ENCODE measurements around the gene CNGB1.
"Not testable (repeated sequence)": the region's sequence is repeated elsewhere in the genome, so short reads cannot be mapped to it uniquely, and the experiment has no call there.

The CNGB1 gene

DNA sequence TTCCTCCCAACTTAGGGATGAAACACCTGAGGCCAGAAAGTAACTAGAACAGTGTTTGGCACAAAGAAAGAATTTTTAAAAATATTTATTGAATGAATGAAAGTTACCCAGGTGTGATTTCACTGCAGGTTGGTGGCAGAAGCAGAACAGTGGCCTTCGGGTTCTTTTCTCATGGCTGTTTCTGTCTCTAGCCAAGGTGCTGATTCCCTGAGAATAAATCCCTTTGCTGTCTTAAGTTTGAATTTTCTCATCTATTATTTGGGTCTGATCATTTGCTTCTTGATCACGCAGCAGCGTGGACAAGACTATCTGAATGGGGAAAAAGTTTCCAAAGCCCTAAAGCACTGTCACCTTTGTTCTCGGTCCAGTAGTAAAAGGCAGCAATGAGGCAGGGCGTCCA lies 95.6 kb downstream of the CNGB1 start:
- DNase-seq (ENCODE audit: extremely low spot score): no peak
- TF ChIP-seq, protein P1, sequence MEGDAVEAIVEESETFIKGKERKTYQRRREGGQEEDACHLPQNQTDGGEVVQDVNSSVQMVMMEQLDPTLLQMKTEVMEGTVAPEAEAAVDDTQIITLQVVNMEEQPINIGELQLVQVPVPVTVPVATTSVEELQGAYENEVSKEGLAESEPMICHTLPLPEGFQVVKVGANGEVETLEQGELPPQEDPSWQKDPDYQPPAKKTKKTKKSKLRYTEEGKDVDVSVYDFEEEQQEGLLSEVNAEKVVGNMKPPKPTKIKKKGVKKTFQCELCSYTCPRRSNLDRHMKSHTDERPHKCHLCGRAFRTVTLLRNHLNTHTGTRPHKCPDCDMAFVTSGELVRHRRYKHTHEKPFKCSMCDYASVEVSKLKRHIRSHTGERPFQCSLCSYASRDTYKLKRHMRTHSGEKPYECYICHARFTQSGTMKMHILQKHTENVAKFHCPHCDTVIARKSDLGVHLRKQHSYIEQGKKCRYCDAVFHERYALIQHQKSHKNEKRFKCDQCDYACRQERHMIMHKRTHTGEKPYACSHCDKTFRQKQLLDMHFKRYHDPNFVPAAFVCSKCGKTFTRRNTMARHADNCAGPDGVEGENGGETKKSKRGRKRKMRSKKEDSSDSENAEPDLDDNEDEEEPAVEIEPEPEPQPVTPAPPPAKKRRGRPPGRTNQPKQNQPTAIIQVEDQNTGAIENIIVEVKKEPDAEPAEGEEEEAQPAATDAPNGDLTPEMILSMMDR (IDR thresholded peaks at IDR 0.05; ENCODE audit: control extremely low read depth, extremely low read depth, low read depth, missing control alignments): no peak
- POLR2A ChIA-PET: no interaction called here
- CTCF ChIA-PET: no interaction called here

GRCh38 chr16:57873218-57873617 lies 97.7 kb downstream of the CNGB1 start:
- ChIA-PET POLR2A (no interaction called here), CTCF (no interaction called here)
- TF ChIP-seq, protein P1 (IDR thresholded peaks at IDR 0.05; ENCODE audit: control extremely low read depth, extremely low read depth, low read depth, missing control alignments): no peak
- DNase-seq (ENCODE audit: extremely low spot score): no peak

GRCh38 chr16:57872764-57873163 lies 98.2 kb downstream of the CNGB1 start:
- CTCF ChIA-PET; DNase-seq (ENCODE audit: extremely low spot score); POLR2A ChIA-PET: not testable (repeated sequence)

- TF ChIP-seq, protein P1 (IDR thresholded peaks at IDR 0.05; ENCODE audit: control extremely low read depth, extremely low read depth, low read depth, missing control alignments): no peak
- ChIA-PET CTCF (interaction anchor here (0.8 kb wide), 1 partner anchor 27 kb away, joined by 3 read pairs; no protein-coding TSS in a partner anchor), POLR2A (no interaction called here)
- no peak for DNase-seq (ENCODE audit: extremely low spot score)
These were observed 99.5 kb downstream of the CNGB1 start for GRCh38 chr16:57871456-57871855.

DNA sequence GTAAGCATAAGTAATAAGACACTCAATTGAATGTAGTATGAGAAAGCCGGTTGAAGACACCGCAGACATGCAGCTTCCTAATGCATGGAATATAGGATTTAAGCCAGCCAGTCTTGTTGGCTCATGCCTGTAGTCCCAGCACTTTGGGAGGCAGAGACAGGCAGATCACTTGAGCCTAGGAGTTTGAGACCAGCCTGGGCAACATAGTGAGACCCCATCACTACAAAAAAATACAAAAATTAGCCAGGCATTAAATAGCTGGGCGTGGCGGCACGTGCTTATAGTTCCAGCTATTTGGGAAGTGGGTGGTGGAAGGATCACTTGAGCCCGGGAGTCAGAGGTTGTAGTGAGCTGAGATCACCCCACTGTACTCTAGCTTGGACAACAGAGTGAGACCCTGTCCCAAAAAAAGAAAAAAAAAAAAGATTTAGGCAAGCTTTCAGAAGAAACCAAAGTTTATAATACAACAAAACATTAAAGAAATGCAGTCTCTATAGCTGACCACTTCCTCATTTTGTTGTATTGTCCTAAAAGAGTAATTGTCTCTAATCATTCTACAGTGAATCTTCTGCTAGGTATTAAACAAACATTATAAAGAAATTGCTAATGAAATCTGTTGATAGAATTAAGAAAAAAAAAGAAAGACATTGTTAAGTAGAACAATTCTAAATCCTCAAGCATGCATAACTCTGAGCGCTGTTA lies 100.0 kb downstream of the CNGB1 start:
- TF ChIP-seq, protein P1 (IDR thresholded peaks at IDR 0.05; ENCODE audit: control extremely low read depth, extremely low read depth, low read depth, missing control alignments): no peak
- CTCF ChIA-PET: interaction anchor here (0.8 kb wide), 1 partner anchor 28 kb away, joined by 3 read pairs; no protein-coding TSS in a partner anchor
- POLR2A ChIA-PET: no interaction called here
- DNase-seq (ENCODE audit: extremely low spot score): no peak

- DNase-seq (ENCODE audit: extremely low spot score): no peak
- TF ChIP-seq, protein P1 (IDR thresholded peaks at IDR 0.05; ENCODE audit: control extremely low read depth, extremely low read depth, low read depth, missing control alignments): no peak
- CTCF ChIA-PET: interaction anchor here (1.1 kb wide), 1 partner anchor 10 kb away, joined by 3 read pairs; no protein-coding TSS in a partner anchor
- POLR2A ChIA-PET: no interaction called here
These were observed 101.9 kb downstream of the CNGB1 start for GRCh38 chr16:57868913-57869520.

- ChIA-PET POLR2A (no interaction called here), CTCF (no interaction called here)
- DNase-seq (ENCODE audit: extremely low spot score): no peak
- TF ChIP-seq, protein P1 (IDR thresholded peaks at IDR 0.05; ENCODE audit: control extremely low read depth, extremely low read depth, low read depth, missing control alignments): no peak
These were observed 103.8 kb downstream of the CNGB1 start for GRCh38 chr16:57867000-57867561.

Measured in GM10248 (cell line).